ENCODE measurements around the gene CIBAR2.

The CIBAR2 gene

DNA sequence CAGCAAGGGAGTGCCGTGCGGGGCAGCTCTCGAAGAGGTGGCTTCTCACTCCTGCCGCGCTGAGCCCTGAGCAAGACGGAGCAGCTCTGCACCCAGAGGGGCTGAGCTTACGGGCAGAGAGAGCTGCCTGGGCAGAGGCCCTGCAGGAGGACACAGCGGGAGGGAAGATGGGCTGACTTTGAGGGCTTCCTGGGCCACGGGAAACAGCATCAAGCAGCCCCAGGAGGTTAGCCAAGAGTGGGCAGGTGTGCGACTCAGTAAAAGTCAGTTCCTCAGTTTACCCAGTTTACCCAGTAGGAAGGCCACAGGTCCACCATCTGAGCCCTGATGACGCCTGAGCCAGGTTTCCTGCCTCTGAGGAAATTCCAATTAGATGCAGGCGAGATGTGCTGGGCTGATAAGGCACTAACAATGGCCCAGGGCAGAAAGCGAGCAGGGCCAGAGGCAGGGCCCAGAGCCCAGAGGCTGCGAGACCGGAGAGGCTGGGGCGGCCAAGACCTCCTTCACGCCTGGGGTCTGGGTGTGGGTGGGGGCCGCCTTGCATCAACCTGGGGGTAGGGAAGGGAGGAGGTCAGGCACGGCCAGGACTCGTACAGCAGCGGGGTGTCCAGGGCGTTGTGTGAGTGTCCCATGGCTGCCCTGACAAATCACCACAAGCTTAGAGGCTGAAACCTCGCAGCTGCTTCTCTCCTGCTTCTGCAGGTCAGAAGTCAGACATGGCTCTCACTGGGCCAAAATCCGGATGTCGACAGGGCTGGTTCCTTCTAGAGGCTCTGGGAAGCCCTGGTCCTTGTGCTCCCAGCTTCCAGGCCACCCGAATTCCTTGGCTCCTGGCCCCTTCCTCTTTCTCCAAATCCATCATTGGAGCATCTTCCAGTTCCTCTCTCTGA is 32.0 kb upstream of the CIBAR2 start:
- DNase-seq: no peak

DNA sequence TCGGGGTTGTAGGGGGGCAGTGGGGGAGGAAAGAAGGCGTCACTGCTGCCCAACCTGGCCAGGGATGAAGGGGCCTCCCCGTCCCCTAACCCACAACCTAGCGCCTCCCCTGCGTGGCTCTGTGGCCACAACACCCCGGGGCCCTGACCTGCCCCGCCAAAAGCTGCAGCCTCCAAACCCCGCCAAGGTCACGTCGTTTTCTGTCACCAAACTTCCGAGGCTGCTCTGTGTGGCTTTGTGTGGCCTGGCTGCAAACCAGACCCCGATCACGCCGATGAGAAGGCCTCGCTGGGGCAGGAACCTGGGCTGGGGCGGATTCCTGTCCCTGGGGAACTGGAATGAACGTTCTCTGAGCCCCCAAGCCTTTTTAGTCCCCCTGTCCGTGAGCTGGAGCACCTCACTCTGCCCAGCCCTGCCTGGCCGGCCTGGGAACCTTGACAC is 30.5 kb upstream of the CIBAR2 start:
- no peak for DNase-seq

DNA sequence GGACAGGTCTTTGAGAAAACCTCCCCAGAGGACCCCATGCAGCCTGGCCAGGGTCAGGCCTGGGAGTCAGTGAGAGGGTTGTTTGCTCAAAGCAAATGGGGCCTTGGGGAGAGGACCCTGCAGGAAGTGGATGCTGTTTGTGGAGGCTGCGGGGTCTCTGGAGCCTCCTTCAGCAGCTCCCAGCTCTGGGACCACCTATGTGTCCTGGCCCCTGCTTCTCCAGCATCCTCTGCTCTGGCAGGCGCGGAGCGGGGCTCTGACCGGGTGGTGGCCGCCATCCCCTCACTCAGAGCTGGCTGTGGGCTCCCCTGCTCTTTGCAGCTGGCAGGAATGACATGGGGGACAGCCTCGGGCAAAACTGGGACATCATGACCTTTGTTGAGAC is 29.8 kb upstream of the CIBAR2 start:
- no peak for DNase-seq

DNA sequence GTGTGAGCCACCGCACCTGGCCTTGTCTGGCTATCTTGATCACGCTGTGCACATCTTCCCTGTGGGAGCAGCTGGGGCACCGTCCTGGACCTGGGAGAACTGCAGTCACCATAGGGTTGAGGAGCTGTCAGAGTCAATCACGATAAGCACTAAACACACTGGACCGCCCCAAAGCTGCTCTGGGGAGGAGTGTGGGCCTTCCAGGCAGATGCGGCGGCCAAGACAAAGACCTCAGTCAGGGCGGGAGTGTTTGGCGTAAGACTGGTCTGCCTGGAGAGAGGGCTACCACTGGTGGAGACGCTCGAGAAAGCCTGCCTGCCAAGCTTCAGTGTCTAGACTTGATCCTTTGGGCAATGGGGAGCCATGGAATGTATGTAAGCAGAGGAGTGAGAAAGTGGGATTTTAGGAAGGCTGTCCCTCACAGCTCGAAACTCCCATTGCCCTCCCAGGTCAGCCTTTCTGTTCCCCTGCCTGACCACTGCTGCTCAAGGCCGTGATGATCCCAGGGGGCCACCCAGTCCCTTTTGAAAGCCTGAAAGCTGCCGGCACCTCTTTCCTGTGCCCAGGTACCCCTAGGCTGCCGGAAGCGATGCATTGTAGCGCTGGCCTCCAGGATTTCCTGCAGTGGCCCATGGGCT is 29.3 kb upstream of the CIBAR2 start:
- no peak for DNase-seq

DNA sequence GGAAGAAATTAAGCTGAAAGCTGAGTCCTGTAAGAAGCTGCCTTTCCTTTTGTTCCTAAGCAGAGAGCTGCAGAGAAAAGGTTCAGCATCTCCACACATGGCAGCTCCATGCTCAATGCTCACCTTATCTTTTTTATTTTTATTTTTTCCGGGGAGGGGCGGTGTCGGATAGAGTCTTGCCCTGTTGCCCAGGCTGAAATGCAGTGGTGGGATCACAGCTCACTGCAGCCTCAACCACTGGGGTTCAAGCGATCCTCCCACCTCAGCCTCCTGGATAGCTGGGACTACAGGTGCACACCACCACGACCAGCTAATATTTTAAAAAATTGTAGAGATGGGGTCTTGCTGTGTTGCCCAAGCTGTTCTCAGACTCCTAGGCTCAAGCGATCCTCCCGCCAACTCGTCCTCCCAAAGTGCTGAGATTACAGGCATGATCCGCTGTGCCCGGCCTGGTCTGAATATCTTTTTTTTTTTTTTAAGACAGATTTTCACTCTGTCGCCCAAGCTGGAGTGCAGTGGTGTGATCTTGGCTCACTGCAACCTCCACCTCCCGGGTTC is 28.3 kb upstream of the CIBAR2 start:
- DNase-seq: no peak

DNA sequence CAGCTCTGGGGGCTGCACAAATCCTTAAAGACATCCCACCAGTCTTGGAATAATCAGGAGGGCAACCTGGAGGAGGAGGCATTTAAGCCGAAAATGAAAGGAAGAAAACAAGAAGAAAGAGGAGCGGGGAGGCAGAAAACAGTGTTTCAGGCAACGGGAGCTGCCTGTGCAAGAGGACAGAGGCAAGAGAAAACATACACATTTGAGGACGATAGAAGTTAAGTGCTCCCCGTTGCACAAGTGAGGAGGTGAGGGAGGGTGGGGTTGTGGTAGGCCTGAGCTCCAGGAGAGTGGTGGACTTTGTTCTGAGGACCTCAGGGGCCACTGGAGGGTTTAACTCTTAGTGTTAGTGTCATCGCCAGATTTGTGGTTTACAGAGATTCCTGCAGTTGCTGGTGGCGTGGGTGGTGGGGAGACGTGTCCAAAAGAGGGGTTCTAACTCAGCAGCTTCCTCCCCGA is 27.6 kb upstream of the CIBAR2 start:
- DNase-seq: no peak

DNA sequence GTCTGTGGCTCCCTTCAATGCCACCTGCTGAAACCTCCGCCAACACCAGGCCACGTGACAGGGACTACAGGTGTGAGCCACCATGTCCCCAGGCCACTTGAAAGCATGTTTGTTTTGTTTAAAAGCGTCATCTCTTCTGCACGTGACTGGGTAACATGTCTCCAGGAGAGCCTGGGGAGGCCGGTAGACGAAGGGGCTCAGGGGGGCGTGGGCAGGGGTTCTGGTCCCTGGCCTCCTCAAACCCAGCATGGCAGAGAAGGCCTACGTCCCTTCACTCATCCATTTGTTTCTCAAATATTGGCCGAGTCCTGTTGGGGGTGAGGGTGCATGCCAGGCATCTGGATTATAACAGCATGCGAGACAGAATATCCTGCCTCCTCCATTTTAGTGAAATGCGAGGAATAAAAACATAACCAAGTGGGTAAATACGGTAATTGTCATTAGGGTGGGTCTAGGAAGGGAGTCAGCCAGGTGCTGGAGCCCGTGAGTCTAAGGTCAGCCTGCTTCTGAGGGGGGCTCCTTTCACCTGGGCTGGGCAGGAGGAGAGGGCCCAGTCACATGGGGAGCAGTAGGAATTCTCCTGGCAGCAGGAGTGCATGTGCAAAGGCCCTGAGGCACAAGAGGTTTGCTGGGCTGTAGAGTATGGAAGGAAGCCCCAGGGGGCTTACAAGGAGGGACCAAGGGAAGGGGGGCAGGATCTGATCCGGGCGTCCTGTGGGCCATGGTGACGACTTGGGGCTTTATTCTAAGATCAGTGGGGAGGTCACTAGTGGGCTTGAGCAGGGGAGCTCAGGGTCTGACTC is 26.8 kb upstream of the CIBAR2 start:
- DNase-seq: no peak

DNA sequence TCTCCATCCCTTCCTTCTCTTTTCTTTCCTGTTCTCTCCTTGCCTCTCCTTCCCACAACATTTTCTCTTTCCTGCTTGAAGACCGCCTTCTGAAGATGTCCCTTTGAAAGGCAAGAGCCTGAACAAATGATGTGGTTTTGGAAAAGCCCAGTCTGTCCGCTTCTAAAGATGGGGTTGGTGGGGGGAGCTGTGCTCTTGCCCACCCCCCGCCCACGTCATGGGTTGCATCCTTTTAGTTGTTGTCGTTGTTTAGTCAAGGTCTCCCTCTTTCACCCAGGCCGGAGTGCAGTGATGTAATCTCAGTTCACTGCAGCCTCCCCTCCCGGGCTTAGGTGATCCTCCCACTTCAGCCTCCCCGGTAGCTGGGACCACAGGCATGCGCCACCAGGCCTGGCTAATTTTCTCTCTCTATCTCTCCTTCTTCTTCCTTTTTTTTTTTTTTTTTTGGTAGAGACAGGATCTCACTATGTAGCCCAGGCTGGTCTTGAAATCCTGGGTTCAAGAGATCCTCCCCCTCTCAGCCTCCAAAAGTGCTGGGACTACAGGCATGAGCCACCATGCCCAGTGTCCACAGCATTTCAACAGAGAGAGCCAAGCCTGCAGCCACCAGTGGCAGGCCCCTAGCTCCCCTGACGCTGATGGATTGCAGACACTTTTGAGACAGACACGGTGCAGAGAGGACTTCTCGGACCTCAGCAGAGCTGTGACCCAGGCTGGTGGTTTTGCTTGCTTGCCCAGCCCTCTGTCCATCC is 26.0 kb upstream of the CIBAR2 start:
- no peak for DNase-seq

DNA sequence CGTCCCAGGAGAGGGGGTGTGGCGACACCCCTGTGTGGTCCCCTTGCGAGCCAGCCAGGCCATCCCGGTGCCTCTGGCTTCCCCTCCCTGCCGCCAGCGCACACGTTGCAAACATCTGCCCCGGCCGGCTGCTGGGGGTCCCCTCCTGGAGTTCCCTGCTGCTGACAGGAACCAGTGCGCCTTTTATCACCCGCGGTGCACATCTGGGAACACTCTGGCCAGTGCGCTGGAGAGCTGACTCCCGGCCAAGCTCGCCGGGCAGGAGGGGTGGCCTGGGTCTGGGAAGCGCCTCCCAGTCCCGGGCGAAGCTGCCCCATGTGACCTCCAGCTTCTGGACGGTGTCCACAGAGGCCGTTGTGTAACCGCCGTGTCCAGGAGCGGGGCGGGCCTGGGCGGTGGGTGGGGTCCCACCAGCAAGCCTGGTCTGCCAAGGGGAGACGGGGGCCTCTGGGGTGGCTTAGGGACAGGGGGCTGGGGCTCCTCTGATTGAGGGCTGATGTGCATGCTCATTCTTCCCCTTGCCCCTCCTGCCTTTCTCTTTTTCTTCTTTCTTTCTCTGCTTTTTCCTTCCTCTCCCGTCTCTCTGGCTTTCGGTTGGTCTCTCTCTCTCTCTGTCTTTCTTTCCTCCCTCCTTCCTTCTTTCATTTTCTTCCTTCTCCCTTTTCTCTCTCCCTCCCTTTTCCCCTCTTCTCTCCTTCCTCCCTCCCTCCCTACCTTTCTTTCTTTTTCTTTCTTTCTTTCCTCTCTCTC is 25.2 kb upstream of the CIBAR2 start:
- DNase-seq: no peak

DNA sequence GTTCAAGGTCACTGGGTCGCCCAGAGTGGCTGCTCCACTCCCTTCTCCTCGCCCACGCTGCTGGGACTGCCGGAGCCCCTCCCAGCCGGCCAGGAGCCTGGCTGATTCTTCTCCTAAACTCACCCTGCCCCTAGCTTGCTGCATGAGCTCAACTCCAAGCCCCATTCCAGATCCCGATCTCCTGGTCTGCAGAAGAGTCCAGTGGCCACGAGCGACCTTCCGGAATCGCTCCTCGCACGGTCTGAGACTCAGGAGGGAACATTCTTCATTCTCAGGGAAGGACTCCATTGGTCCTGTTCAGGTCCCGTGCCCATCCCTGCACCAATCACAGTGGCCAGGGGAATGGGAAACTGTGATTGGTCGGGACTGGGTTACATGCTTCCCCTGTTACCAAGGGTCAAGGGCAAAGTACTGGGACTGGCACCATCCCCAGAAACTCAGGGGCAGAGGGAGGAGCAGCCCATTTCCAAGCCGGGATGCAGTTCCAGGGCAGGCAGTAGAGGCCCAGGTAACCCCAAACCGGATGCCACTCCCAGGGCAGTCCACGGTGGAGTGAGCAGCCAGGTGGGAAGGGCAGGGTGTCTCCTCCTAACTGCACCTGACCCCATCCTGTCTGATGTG is 24.5 kb upstream of the CIBAR2 start:
- no peak for DNase-seq

DNA sequence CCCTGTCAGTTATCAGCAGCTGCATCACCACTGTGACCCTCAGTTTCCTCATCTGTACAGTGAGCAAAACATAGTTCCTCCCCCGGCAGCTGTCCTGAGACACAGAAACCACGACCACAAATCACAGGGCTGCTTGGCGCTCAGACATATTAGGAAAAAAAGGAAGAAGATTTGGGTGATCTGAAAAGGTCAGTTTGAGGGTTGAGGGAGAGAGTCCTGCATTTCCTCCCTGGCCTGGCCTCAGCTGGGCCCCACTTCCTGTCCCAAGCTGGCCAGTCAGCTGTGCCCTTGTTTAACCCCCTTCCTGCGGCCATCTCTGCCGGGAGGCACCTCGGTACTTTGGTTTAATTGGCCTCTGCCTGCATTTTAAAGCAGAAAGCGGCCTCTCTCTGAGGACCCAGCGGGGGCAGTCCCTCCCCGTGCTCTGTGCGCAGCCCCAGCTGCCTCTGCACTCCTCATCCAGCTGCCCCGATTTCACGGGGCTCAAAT is 24.0 kb upstream of the CIBAR2 start:
- no peak for DNase-seq

DNA sequence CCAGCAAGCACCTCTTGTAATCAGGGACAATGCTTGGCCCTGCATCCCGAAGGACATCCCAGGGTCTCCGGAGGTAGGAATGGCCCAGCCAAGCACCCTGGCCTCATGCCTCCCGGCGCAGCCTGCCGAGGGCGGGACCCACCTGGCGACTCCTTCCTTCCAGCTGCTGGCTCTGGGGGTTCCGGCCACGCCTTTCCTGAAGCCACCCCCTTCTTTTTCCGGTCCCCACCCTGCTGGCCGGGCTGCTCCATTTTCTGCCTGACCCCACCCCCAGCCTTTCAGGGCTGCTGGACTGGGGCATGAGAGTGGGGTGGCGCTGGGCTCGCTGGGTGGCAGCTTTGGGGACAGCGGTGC is 22.5 kb upstream of the CIBAR2 start:
- no peak for DNase-seq

DNA sequence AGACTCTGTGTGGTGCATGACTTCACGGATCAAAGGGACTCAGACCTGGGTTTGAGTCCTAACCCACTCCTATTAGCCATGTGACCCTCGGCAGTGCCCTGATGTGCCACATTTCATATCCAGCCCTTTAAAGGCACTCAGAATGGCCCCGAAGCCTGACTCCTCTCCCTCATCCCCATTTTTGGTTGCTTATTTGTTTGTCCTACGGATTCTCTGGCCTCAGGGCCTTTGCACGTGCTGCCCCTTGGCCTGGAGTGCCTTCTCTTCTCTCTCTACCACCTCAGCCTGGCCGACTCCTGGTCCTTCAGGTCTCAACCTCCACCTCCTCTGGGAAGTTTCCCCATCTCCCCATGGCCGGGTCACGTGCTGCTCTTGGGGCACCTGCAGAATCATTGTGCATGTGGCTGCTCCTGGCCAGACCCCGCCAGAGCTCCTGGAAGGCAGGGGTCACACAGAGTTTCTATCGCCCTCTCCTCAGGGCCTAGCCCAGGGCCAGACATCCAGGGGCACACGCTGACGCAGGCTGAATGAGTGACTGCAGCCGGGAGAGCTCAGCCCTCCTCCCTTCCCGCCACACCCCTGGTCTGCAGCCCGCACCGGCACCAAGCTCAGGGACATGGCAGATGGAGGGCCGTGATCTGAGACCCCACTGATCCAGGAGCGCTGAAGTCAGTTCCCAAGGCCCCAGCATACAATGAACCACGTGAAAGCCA is 22.0 kb upstream of the CIBAR2 start:
- DNase-seq: no peak

DNA sequence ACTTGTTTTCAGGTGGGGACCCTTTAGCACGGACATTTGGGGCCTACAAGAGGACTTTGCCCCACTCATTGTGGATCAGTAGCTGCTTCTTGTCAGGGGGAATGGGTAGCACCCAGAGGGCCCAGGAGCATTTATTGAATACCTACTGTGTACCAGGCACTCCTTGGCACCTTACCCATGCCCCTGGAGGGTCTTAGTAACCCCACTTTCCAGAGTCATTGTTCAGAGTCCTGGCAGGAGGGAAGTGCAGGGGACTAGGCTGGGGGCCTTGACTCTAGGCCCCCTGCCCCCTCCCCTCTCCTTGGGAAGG is 21.0 kb upstream of the CIBAR2 start:
- no peak for DNase-seq

DNA sequence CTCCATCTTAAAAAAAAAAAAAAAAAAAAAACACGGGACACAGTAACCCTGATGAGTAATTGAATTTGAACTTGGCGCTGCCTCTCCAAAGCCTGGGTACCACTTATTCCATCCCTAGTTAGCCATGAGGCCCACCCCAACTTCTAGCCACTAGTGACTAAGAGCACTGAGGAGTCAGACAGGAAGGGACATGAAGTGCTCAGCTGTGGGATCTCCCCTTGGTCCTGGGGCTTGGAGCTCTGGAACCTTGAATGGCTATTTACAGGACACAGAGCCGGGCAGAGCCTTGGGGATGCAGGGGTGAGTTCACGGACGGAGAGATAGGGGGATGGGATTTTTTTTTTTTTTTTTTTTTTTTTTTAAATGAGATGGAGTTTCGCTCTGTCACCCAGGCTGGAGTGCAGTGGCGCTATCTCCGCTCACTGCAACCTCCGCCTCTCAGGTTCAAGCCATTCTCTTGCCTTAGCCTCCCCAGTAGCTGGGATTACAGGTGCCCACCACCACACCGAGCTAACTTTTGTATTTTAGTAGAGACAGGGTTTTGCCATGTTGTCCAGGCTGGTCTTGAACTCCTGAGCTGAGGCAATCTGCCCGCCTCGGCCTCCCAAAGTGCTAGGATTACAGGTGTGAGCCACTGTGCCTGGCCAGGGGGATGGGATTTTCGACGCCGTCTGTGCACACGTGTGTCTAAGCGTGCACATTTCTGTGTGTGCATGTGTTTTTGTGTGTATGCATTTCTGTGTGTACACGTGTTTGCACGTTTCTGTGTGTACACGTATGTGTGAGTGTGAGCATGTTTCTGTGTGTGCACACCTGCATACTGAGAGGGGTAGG is 20.4 kb upstream of the CIBAR2 start:
- DNase-seq: no peak

DNA sequence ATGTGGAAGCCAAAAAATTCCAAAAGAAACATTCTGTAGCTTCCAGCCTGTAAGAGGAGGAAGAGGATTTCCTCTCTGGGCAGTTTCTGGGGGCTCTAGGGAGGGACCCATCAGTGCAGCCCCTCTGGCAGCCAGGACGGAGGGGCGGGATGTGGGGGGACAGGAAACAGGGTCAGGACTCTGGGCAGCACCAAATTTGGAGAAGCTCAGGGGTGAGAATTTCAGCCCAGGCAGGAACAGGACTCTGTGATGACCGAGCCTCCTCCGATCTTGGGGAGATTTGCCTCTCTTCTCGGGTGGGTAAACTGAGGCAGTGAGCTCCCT is 18.4 kb upstream of the CIBAR2 start:
- DNase-seq: no peak

DNA sequence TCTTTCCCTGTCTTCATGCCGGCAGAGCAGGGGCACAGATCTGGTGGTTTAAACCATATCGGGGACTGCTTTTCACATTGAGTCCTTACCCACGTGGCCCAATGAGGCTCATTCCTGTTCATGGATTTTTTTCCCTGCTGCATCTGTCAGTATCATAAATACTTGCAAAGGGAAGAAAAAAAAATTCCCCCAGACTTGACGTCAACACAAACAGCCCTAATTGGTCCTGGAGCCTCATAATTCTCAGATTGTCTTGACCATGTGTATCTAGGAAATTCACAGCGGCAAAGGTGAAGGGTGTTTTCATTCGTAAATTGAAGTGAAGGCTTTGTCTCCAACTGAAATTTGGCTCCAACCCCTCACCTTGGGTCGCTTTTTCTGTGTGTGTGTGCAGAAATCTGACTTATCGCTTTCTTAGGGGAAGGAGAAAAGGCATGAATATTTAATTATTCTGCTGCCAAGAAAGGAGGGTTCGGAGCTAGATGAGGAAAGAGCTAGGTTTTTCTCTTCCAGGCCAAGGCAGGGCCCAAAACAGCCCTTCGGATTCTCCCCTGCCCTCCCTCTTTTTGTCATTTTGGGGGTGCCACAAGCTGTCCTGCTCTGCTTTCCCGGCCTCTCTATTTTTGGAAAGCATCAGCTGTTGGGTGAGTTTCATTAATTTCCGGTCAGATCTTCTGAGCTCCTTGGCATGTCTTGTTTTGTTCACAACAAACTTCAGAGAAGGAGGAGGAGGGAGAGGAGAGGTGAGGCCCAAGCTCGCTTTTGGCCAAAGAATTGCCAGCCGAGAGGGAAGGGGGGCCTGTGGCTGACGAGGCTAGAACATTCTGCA is 17.8 kb upstream of the CIBAR2 start:
- no peak for DNase-seq

DNA sequence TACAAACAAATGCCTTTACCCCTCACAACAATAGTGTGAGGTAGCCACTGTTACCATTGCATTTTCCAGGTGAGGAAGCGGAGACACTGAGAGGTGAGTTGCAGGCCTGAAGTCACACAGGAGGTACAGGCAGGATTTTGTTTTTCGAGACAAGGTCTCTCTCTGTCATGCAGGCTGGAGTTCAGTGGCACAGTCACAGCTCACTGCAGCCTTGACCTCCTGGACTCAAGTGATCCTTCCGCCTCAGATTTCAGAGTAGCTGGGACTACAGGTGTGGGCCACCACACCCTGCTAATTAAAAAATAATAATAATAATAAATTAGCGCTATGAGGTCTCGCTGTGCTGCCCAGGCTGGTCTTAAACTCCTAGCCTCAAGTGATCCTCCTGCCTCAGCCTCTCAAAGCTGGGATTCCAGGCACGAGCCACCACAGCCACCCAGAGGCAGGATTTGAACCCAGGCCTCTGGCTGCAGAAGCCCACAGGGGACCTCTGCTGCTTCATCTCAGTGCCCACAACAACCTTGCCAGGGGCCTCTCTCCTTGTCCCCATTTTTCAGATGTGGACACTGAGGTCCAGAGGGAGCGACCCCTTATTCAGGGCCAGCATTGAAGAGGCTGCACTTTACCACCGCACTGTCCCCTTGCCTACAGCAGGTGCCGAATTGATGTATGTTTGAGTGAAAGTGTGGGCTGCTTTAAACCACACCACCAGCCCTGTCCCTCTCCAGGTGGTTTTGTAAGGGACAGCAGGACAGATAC is 16.0 kb upstream of the CIBAR2 start:
- DNase-seq: no peak
